ENCODE measurements around the gene ADPRH. TPM values are rescaled to one million over a fixed set of nuclear protein-coding genes. Genes with fewer than 3 reads are reported as not detected.
A peak's percentile ranks its signal among the peaks of the same experiment; 100 is the strongest.

The ADPRH gene
- total RNA-seq, 4 donors from 2014 or later, result 8.7 to 16.0 (median 14.5) TPM

DNA sequence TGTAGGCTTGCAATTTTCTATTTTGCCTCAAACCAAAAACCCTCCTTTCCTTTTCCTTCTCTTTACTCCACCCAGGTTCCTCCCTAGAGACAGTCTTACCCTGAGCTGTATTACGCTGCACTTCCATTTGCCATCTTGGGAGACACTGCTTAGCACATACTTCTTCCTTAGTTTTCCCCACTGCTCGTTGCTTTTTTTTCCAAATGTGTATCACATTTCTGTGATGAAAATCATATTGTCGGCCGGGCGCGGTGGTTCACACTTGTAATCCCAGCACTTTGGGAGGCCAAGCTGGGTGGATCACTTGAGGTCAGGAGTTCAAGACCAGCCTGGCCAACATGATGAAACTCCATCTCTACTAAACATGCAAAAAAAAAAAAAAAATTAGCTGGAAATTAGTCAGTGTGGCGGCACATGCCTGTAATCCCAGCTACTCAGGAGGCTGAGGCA is 51.6 kb downstream of the ADPRH start:
- peaks cover 0 to 15% of the 10 kb centered on the region in 2 donors for H3K4me1 ChIP-seq
- WGBS, 2 donors, result 88 to 90% methylated on average over 7 of the region's 7 CpGs

GRCh38 chr3:119631516-119631915 is 52.2 kb downstream of the ADPRH start:
- H3K27me3 ChIP-seq, result no peaks in the 10 kb centered on the region
- no peak overlapping the region for H3K27ac ChIP-seq
- DNase-seq, result no peak
- no peaks in the 10 kb centered on the region for H3K9me3 ChIP-seq
- peaks cover 0 to 21% of the 10 kb centered on the region in 2 donors for H3K4me1 ChIP-seq
- WGBS, 2 donors, result 89 to 91% methylated on average over 3 of the region's 3 CpGs
- intact Hi-C loops (cut with DNase I), result no loop called here
- TF ChIP-seq POLR2A (IDR thresholded peaks at IDR 0.05) (no peak), CTCF (IDR thresholded peaks at IDR 0.05) (no peak)
- H3K36me3 ChIP-seq, result no peaks in the 10 kb centered on the region
- no peak overlapping the region for H3K4me3 ChIP-seq (replicated peaks in 1 of 3)

More for the DNA sequence above, 51.6 kb downstream of the ADPRH start:
- Histone ChIP-seq H3K36me3 (no peaks in the 10 kb centered on the region), H3K27me3 (no peaks in the 10 kb centered on the region), H3K27ac (peak overlapping the region in 1 of 3 donors; percentile 13), H3K9me3 (no peaks in the 10 kb centered on the region), H3K4me3 (replicated peaks in 1 of 3) (no peak overlapping the region)
- TF ChIP-seq POLR2A (IDR thresholded peaks at IDR 0.05), result no peak
- TF ChIP-seq CTCF (IDR thresholded peaks at IDR 0.05), result no peak
- intact Hi-C loops (cut with DNase I), result no loop called here
- DNase-seq, result no peak

GRCh38 chr3:119632216-119632615 is 52.9 kb downstream of the ADPRH start:
- Histone ChIP-seq H3K9me3 (no peaks in the 10 kb centered on the region), H3K4me1 (peaks cover 4 to 28% of the 10 kb centered on the region in 2 donors), H3K36me3 (no peaks in the 10 kb centered on the region), H3K27ac (no peak overlapping the region), H3K4me3 (replicated peaks in 1 of 3) (no peak overlapping the region), H3K27me3 (no peaks in the 10 kb centered on the region)
- intact Hi-C loops (cut with DNase I), result no loop called here
- WGBS, 2 donors, result 92 to 94% methylated on average over 4 of the region's 4 CpGs
- no peak for DNase-seq
- TF ChIP-seq POLR2A (IDR thresholded peaks at IDR 0.05), result no peak

DNA sequence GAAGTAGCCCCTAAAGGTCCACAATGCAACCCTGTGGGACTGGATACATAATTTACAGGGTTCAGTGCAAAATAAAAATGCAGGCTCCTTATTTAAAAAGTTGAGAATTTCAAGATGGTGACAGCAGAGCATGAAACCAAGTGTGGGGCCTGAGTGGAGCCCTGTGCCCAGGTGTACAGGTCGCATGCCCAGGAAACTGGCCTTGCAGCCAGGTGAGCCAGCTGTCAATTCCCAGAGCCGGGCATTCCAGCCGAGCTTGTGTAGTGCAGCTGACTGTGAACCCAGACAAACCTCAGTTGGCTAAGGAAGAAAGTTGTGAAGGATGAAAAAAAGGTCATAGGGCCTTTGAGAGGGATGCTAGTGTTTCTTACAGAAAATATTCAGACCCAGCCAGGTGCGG is 53.5 kb downstream of the ADPRH start:
- intact Hi-C loops (cut with DNase I), result no loop called here
- 87 to 92% methylated on average over 4 of the region's 4 CpGs for WGBS, 2 donors
- H3K9me3 ChIP-seq, result no peaks in the 10 kb centered on the region

DNA sequence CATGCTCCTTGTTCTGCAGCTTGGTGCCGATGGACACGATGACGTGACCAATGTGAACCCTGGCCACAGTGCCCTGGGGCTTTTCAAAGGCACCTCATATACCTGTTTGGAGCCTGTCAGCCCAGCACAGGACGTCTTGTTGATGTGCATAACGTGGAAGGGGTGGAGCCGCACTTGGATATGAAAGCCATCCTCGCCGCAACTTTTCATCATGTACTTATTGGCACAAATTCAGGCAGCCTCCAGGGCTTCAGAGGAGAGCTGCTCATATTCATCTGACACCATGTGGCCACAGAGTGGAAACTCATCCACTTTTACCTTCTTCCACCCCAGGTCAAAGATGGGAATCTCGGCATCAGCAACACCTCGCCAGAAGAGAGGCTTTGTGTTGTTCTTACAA is 56.4 kb downstream of the ADPRH start:
- Histone ChIP-seq H3K36me3 (no peaks in the 10 kb centered on the region), H3K27me3 (no peaks in the 10 kb centered on the region), H3K27ac (peak overlapping the region; percentile 77 to 96 (median 92)), H3K4me1 (peaks cover 24 to 36% of the 10 kb centered on the region in 2 donors), H3K4me3 (replicated peaks in 1 of 3) (no peak overlapping the region), H3K9me3 (no peaks in the 10 kb centered on the region)
- no peak for DNase-seq
- intact Hi-C loops (cut with DNase I), result no loop called here
- TF ChIP-seq CTCF (IDR thresholded peaks at IDR 0.05) (no peak), POLR2A (IDR thresholded peaks at IDR 0.05) (no peak)
- 87 to 97% methylated on average over 7 to 9 of the region's 10 CpGs for WGBS, 2 donors

More for the DNA sequence above, 53.5 kb downstream of the ADPRH start:
- Histone ChIP-seq H3K27me3 (no peaks in the 10 kb centered on the region), H3K27ac (no peak overlapping the region), H3K4me3 (replicated peaks in 1 of 3) (no peak overlapping the region), H3K4me1 (peaks cover 11 to 34% of the 10 kb centered on the region in 2 donors), H3K36me3 (no peaks in the 10 kb centered on the region)
- TF ChIP-seq POLR2A (IDR thresholded peaks at IDR 0.05) (no peak), CTCF (IDR thresholded peaks at IDR 0.05) (no peak)
- DNase-seq, result no peak

All from thyroid gland (tissue), 4 donors.